Hepatocyte (in vitro differentiated cells): Measurements from ENCODE around the gene TTC27.

ENCODE experiments used
- EZH2 ChIP-seq: fragments of 200-600 bp; sonication (generic); IDR thresholded peaks from 2 replicates; pipeline ENCODE4 v1.6.1; 2016; ENCODE audit warnings: antibody characterized with exemption, mild to moderate bottlenecking, borderline replicate concordance
- TF ChIP-seq, protein P1 (sequence below): fragments of 200-600 bp; sonication (generic); IDR thresholded peaks from 2 replicates; pipeline ENCODE4 v1.5.1; 2016; ENCODE audit warnings: antibody characterized with exemption, mild to moderate bottlenecking; ENCODE audit not compliant: poor library complexity

DNA sequence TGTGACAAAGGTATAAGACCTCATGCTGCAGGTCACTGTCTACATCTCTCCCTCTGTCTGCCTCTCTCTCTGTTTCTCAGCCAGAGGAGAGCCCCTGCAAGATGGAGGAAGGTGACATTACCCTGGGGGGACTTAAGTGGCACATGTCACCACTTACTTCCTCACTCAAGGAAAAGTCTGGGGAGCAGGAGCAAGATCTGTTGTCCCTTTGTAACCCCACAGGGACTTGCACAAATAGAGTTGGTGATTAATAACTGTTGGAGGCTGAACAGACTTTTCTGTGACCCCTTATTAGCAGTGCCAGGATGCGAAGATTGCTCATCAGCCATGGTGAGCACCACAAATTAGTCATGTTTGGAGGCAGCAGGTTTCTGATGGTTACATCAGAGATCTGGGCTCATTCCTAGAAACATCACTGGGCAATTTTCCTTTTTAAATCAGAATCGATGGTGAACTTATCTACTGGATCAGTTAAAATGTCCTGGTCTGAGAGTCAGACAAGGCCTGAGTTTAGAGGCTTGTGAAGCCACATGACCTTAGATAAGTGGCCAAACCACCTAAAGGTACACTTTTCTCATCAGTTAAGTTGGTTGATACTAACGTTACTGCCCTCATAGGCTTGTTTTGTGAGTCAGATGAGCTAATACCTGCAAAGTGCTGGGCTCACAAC, 237.7 kb downstream of the TTC27 start:
- TF ChIP-seq, protein P1, sequence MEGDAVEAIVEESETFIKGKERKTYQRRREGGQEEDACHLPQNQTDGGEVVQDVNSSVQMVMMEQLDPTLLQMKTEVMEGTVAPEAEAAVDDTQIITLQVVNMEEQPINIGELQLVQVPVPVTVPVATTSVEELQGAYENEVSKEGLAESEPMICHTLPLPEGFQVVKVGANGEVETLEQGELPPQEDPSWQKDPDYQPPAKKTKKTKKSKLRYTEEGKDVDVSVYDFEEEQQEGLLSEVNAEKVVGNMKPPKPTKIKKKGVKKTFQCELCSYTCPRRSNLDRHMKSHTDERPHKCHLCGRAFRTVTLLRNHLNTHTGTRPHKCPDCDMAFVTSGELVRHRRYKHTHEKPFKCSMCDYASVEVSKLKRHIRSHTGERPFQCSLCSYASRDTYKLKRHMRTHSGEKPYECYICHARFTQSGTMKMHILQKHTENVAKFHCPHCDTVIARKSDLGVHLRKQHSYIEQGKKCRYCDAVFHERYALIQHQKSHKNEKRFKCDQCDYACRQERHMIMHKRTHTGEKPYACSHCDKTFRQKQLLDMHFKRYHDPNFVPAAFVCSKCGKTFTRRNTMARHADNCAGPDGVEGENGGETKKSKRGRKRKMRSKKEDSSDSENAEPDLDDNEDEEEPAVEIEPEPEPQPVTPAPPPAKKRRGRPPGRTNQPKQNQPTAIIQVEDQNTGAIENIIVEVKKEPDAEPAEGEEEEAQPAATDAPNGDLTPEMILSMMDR = no peak
- no peak for TF ChIP-seq EZH2
